ENCODE results near the gene KIF12. TPM values are rescaled to one million over a fixed set of nuclear protein-coding genes. Genes with fewer than 3 reads are reported as not detected.

KIF12 gene
- total RNA-seq, 1 experiment from 2014 or later: 6.3 TPM

GRCh38 chr9:114100536-114100935 is 1.4 kb upstream of the KIF12 start:
- no peaks in the 10 kb centered on the region for H3K27me3 ChIP-seq (ENCODE audit: low read length)
- CTCF ChIA-PET: no interaction called here

GRCh38 chr9:114099669-114100270 is 678 bp upstream of the KIF12 start:
- no peak for DNase-seq
- TF ChIP-seq CTCF (conservative IDR thresholded peaks at IDR 0.05; ENCODE audit: low read depth, low read length) (no peak), EZH2phosphoT487 (IDR thresholded peaks at IDR 0.05; ENCODE audit: borderline replicate concordance, low read length) (no peak), EZH2 (IDR thresholded peaks at IDR 0.05; ENCODE audit: low read length, unreplicated experiment) (no peak)
- POLR2A ChIA-PET (ENCODE audit: unreplicated experiment): no interaction called here

More at GRCh38 chr9:114100536-114100935, 1.4 kb upstream of the KIF12 start:
- no peaks in the 10 kb centered on the region for H3F3A ChIP-seq (ENCODE audit: low read length, unreplicated experiment)
- no peak overlapping the region for H3K9ac ChIP-seq (ENCODE audit: low read length)
- no TSS peak for BruUV-seq (replicated peaks)
- TF ChIP-seq CTCF (conservative IDR thresholded peaks at IDR 0.05; ENCODE audit: low read depth, low read length) (no peak), EZH2 (IDR thresholded peaks at IDR 0.05; ENCODE audit: low read length, unreplicated experiment) (no peak), EZH2phosphoT487 (IDR thresholded peaks at IDR 0.05; ENCODE audit: borderline replicate concordance, low read length) (no peak)
- intact Hi-C loops (cut with micrococcal nuclease): no loop called here
- H3K79me2 ChIP-seq (ENCODE audit: low read length): no peaks in the 10 kb centered on the region
- H3K27ac ChIP-seq (ENCODE audit: low read length): no peak overlapping the region
- H3K9me2 ChIP-seq (replicated peaks; ENCODE audit: low read length): no peaks in the 10 kb centered on the region
- no peak for ATAC-seq
- H2AFZ ChIP-seq (ENCODE audit: low read length): no peak overlapping the region
- POLR2A ChIA-PET (ENCODE audit: unreplicated experiment): no interaction called here
- 0 out of 2 replicates have a peak, but pooled peaks cover 6% of the 10 kb centered on the region for H3K9me3 ChIP-seq (ENCODE audit: low read length)
- no peak overlapping the region for H3K4me3 ChIP-seq (ENCODE audit: low read length)
- DNase-seq: no peak
- no peaks in the 10 kb centered on the region for H4K20me1 ChIP-seq (ENCODE audit: low read length)
- H3K4me1 ChIP-seq (ENCODE audit: insufficient read depth, low read length): peaks cover 13% of the 10 kb centered on the region; the same call in 1 of the 2 replicates
- no peak overlapping the region for H3K4me2 ChIP-seq (ENCODE audit: low read length)
- no peaks in the 10 kb centered on the region for H3K36me3 ChIP-seq (ENCODE audit: low read depth, low read length)

More at GRCh38 chr9:114099669-114100270, 678 bp upstream of the KIF12 start:
- H3K27me3 ChIP-seq (ENCODE audit: low read length): no peaks in the 10 kb centered on the region
- no peak for ATAC-seq
- no peak overlapping the region for H3K4me3 ChIP-seq (ENCODE audit: low read length)
- 0 out of 2 replicates have a peak, but pooled peaks cover 6% of the 10 kb centered on the region for H3K9me3 ChIP-seq (ENCODE audit: low read length)
- no TSS peak for BruUV-seq (replicated peaks)
- H3K9me2 ChIP-seq (replicated peaks; ENCODE audit: low read length): no peaks in the 10 kb centered on the region
- no peak overlapping the region for H2AFZ ChIP-seq (ENCODE audit: low read length)
- no peaks in the 10 kb centered on the region for H3K36me3 ChIP-seq (ENCODE audit: low read depth, low read length)
- no peaks in the 10 kb centered on the region for H3K79me2 ChIP-seq (ENCODE audit: low read length)
- H3F3A ChIP-seq (ENCODE audit: low read length, unreplicated experiment): no peaks in the 10 kb centered on the region
- no peak overlapping the region for H3K9ac ChIP-seq (ENCODE audit: low read length)
- H3K4me2 ChIP-seq (ENCODE audit: low read length): no peak overlapping the region
- CTCF ChIA-PET: no interaction called here
- H4K20me1 ChIP-seq (ENCODE audit: low read length): no peaks in the 10 kb centered on the region
- no peak overlapping the region for H3K27ac ChIP-seq (ENCODE audit: low read length)
- intact Hi-C loops (cut with micrococcal nuclease): no loop called here
- H3K4me1 ChIP-seq (ENCODE audit: insufficient read depth, low read length): peaks cover 6% of the 10 kb centered on the region; the same call in 1 of the 2 replicates

All from PC-3 (cell line).